H1 (cell line): ENCODE results near the gene C11orf42. TPM values are rescaled to one million over a fixed set of nuclear protein-coding genes. Genes with fewer than 3 reads are reported as not detected.

Experiments
- CTCF ChIA-PET: fragments of 300-600 bp; sonication (Branson Sonifier 250); formaldehyde crosslinking; loops from one replicate; lab custom pipeline; 2021; ENCODE audit not compliant: partially characterized antibody; lab: Charles Lee
- POLR2A ChIA-PET: fragments of 300-600 bp; sonication (Branson Sonifier 250); formaldehyde crosslinking; loops from one replicate; lab custom pipeline; 2021; ENCODE audit warnings: inconsistent platforms; ENCODE audit not compliant: partially characterized antibody; lab: Charles Lee
- DNase-seq, 2 experiments: peaks; one replicate each; pipeline versions ENCODE4 v3.0.0 to v3.0.0-alpha.2; 2010 to 2022; ENCODE audit warnings: low spot score in 2 of 2, low read depth in 1 of 2, mixed read lengths in 1 of 2
- FAIRE-seq: peaks from 2 replicates; lab custom pipeline; 2011; peaks lifted over from hg19 to GRCh38; lab: Jason Lieb, UNC
- H2AFZ ChIP-seq: 2 replicates; pipeline ENCODE4 v1.8.1; 2012; ENCODE audit warnings: low read length, inconsistent platforms
- H2AK5ac ChIP-seq: 2 replicates; pipeline ENCODE4 v1.6.1; 2013; ENCODE audit warnings: low read depth, low read length
- H2BK120ac ChIP-seq: replicated peaks from 2 replicates; pipeline ENCODE3; 2013; ENCODE audit warnings: low read depth, low read length, inconsistent platforms
- H2BK12ac ChIP-seq: 2 replicates; pipeline ENCODE4 v1.6.1; 2013; ENCODE audit warnings: low read depth, low read length
- H2BK15ac ChIP-seq: 2 replicates; pipeline ENCODE4 v1.6.1; 2013; ENCODE audit warnings: low read length
- H2BK20ac ChIP-seq: 2 replicates; pipeline ENCODE4 v1.6.1; 2013; ENCODE audit warnings: low read length
- H2BK5ac ChIP-seq: 2 replicates; pipeline ENCODE4 v1.6.1; 2013; ENCODE audit warnings: low read depth, low read length
- H3K14ac ChIP-seq: 2 replicates; pipeline ENCODE4 v1.6.1; 2013; ENCODE audit warnings: inconsistent platforms; ENCODE audit not compliant: insufficient read length
- H3K18ac ChIP-seq: 2 replicates; pipeline ENCODE4 v1.6.1; 2013; ENCODE audit warnings: low read length; ENCODE audit errors: extremely low read depth
- H3K23ac ChIP-seq: 2 replicates; pipeline ENCODE4 v1.6.1; 2013; ENCODE audit warnings: inconsistent platforms; ENCODE audit not compliant: insufficient read length
- H3K23me2 ChIP-seq: 2 replicates; pipeline ENCODE4 v1.6.1; 2013; ENCODE audit warnings: low read depth, low read length
- H3K27ac ChIP-seq: 2 replicates; pipeline ENCODE4 v1.6.1; 2011; ENCODE audit warnings: low read depth, low read length, inconsistent platforms
- H3K27me3 ChIP-seq, 4 experiments: replicated peaks in 1 of 4; 1 replicate in 1 of 4; 2 replicates in 3 of 4; pipeline versions ENCODE4 v1.6.1 to v1.8.1; 2011 to 2013; ENCODE audit warnings: low read length in 3 of 4, mild to moderate bottlenecking in 3 of 4, inconsistent platforms in 2 of 4, mixed read lengths in 2 of 4, moderate library complexity in 1 of 4; ENCODE audit not compliant: control insufficient read depth in 3 of 4, insufficient read depth in 3 of 4; ENCODE audit errors: extremely low read depth in 1 of 4
- H3K36me3 ChIP-seq, 4 experiments: 2 replicates each; pipeline versions ENCODE4 v1.6.1 to v1.8.1; 2011 to 2013; ENCODE audit warnings: mild to moderate bottlenecking in 4 of 4, low read length in 3 of 4, moderate library complexity in 2 of 4, control low read depth in 1 of 4, inconsistent platforms in 1 of 4; ENCODE audit not compliant: insufficient read depth in 4 of 4, control insufficient read depth in 2 of 4
- H3K4ac ChIP-seq: replicated peaks from 2 replicates; pipeline ENCODE3; 2013; ENCODE audit warnings: low read length, low read depth, mixed read lengths, inconsistent platforms; ENCODE audit not compliant: insufficient read length
- H3K4me1 ChIP-seq, 4 experiments: replicated peaks in 1 of 4; 1 replicate in 1 of 4; 2 replicates in 3 of 4; pipeline versions ENCODE4 v1.6.1 to v1.8.1; 2011 to 2013; ENCODE audit warnings: low read length in 3 of 4, inconsistent platforms in 2 of 4, mixed read lengths in 1 of 4; ENCODE audit not compliant: insufficient read depth in 4 of 4, control insufficient read depth in 3 of 4
- H3K4me2 ChIP-seq, 2 experiments: 2 replicates each; pipeline versions ENCODE4 v1.6.1 to v1.8.1; 2011 to 2013; ENCODE audit warnings: low read depth in 2 of 2, low read length in 2 of 2, control low read depth in 1 of 2, inconsistent platforms in 1 of 2, mild to moderate bottlenecking in 1 of 2; ENCODE audit not compliant: insufficient read depth in 1 of 2
- H3K4me3 ChIP-seq, 4 experiments: fragments of 200-600, 300-600 bp in 1 of 4; sonication (generic), shearing (Covaris generic), sonication (Bioruptor Twin) in 1 of 4; 2 replicates each; pipeline versions ENCODE4 v1.5.1 to v1.8.1; 2011 to 2016; ENCODE audit warnings: low read length in 4 of 4, low read depth in 3 of 4, control low read depth in 2 of 4, inconsistent platforms in 2 of 4, mild to moderate bottlenecking in 2 of 4, mixed read lengths in 1 of 4, moderate library complexity in 1 of 4; ENCODE audit not compliant: insufficient read depth in 2 of 4; ENCODE audit errors: extremely low read depth in 1 of 4
- H3K56ac ChIP-seq: replicated peaks from 2 replicates; pipeline ENCODE3; 2013; ENCODE audit warnings: low read depth, mild to moderate bottlenecking, mixed read lengths, low read length, inconsistent platforms; ENCODE audit not compliant: insufficient read length
- H3K79me1 ChIP-seq: 2 replicates; pipeline ENCODE4 v1.6.1; 2013; ENCODE audit warnings: low read depth, low read length, control low read depth
- H3K79me2 ChIP-seq, 2 experiments: 2 replicates each; pipeline versions ENCODE4 v1.6.1 to v1.8.1; 2012 to 2013; ENCODE audit warnings: low read length in 2 of 2, mild to moderate bottlenecking in 2 of 2, inconsistent platforms in 1 of 2; ENCODE audit not compliant: insufficient read depth in 2 of 2, control insufficient read depth in 1 of 2
- H3K9ac ChIP-seq, 4 experiments: replicated peaks in 1 of 4; 1 replicate in 1 of 4; 2 replicates in 3 of 4; pipeline versions ENCODE4 v1.6.1 to v1.8.1; 2011 to 2013; ENCODE audit warnings: low read depth in 3 of 4, low read length in 3 of 4, control low read depth in 2 of 4, mild to moderate bottlenecking in 2 of 4, moderate library complexity in 2 of 4, inconsistent platforms in 1 of 4; ENCODE audit errors: extremely low read depth in 1 of 4
- H3K9me3 ChIP-seq, 2 experiments: 2 replicates each; pipeline versions ENCODE4 v1.6.1 to v1.8.1; 2012 to 2013; ENCODE audit warnings: mild to moderate bottlenecking in 2 of 2, moderate library complexity in 2 of 2, control low read depth in 1 of 2, inconsistent platforms in 1 of 2, low read depth in 1 of 2, low read length in 1 of 2, mixed read lengths in 1 of 2; ENCODE audit not compliant: insufficient read depth in 2 of 2
- H4K20me1 ChIP-seq, 2 experiments: replicated peaks in 1 of 2; 2 replicates each; pipeline versions ENCODE3 to v1.8.1; 2011 to 2013; ENCODE audit warnings: inconsistent platforms in 2 of 2, low read length in 2 of 2, mild to moderate bottlenecking in 1 of 2; ENCODE audit not compliant: insufficient read depth in 2 of 2, control insufficient read depth in 1 of 2
- H4K5ac ChIP-seq: 2 replicates; pipeline ENCODE4 v1.6.1; 2013; ENCODE audit warnings: low read length, low read depth, mixed read lengths, inconsistent platforms; ENCODE audit not compliant: insufficient read length
- H4K8ac ChIP-seq: 2 replicates; pipeline ENCODE4 v1.8.0; 2013; ENCODE audit warnings: mild to moderate bottlenecking, moderate library complexity, low read length, inconsistent platforms; ENCODE audit not compliant: insufficient read depth; ENCODE audit errors: extremely low read depth
- H4K91ac ChIP-seq: replicated peaks from 2 replicates; pipeline ENCODE3; 2013; ENCODE audit warnings: low read length, mixed read lengths, inconsistent platforms; ENCODE audit not compliant: insufficient read length
- GTF2F1 ChIP-seq: IDR thresholded peaks from 2 replicates; pipeline ENCODE4 v1.6.1; 2012; ENCODE audit warnings: low read depth, low read length, improper control_type of control experiment, borderline replicate concordance
- NANOG ChIP-seq: IDR thresholded peaks from 2 replicates; pipeline ENCODE4 v1.6.1; 2011; ENCODE audit warnings: low read length, low read depth, mild to moderate bottlenecking, inconsistent platforms; ENCODE audit not compliant: insufficient read depth, poor library complexity, severe bottlenecking
- TAF1 ChIP-seq: IDR thresholded peaks from 2 replicates; pipeline ENCODE4 v1.6.1; 2011; ENCODE audit warnings: mild to moderate bottlenecking, low read depth, low read length
- ZNF274 ChIP-seq: IDR thresholded peaks from 2 replicates; pipeline ENCODE4 v1.7.0; 2012; ENCODE audit warnings: low read length, borderline replicate concordance; ENCODE audit errors: extremely low read depth
- WGBS, 2 experiments: shearing (Covaris generic) in 1 of 2; methylation state at CpG; one replicate each; pipeline versions ENCODE4 v1.1.6 to v1.1.7; 2013 to 2015; ENCODE audit warnings: low lambda C conversion rate in 2 of 2, mixed read lengths in 2 of 2, inconsistent platforms in 1 of 2, low coverage in 1 of 2, missing lambda C conversion rate in 1 of 2; ENCODE audit not compliant: insufficient replicate concordance in 2 of 2, insufficient coverage in 1 of 2, insufficient read length in 1 of 2; ENCODE audit errors: extremely low coverage in 1 of 2, missing lambda C conversion rate in 1 of 2; 5-methylcytosine and 5-hydroxymethylcytosine counted together
- polyA plus RNA-seq, 7 experiments: library from polyadenylated mRNA; depleted of rRNA in 3 of 7; stranded (reverse) in 5 of 7; unstranded in 2 of 7; fragments of >200 nt in 5 of 7; fragments of 200-250 nt in 2 of 7; gene quantifications; 1 replicate in 5 of 7; 2 replicates in 1 of 7; 4 replicates in 1 of 7; pipeline versions ENCODE4 v1.2.1 to v1.2.3, GENCODE V29; 2011 to 2013; ENCODE audit warnings: missing spikeins in 2 of 7, mixed read lengths in 2 of 7
- total RNA-seq: library from RNA; stranded (reverse); fragmentation: NEBNext Ultra II Directional; extraction: Animal tissue kit (Norgen Biotek cat#: 25700); gene quantifications from 2 replicates; pipeline ENCODE4 v1.2.1, GENCODE V29; 2021

The C11orf42 gene
- total and polyA plus RNA-seq, 2 of the 8 experiments (the other 6 are each of a cell fraction or from before 2014, with no cell fraction given) = not detected

DNA sequence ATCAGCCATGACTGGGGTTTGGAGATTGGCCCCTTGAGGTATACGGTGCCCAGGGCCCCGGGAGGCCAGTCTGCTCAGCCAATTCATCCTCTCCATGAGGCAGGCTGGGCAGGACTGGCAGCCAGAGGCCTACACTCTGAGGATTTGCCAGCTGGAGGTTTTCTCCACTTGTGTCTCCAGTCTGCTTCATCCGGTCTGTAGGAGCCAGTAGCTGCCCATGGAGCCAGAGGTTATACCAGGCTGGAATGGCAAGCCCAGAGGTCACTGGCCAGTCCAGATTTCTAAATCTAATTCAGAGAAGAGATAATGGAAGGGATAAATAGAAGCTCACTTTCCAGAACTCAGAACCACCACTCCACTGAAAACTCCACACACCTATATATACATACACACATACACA is 19.1 kb downstream of the C11orf42 start:
- H3K27me3 ChIP-seq = no peaks in the 10 kb centered on the region
- ChIA-PET CTCF (interaction anchor here (0.6 to 2.8 kb wide), 10 partner anchors 24 to 129 kb away, joined by 3 to 9 read pairs (median 3); partner anchors contain the start of gene CCKBR), POLR2A (no interaction called here)
- no peak overlapping the region for H3K23ac ChIP-seq
- H2BK12ac ChIP-seq = no peak overlapping the region
- H2BK5ac ChIP-seq = no peak overlapping the region
- 0 out of 2 replicates have a peak, but pooled peaks cover 3% of the 10 kb centered on the region for H3K79me1 ChIP-seq
- WGBS, 2 experiments = 91% methylated on average over 3 of the region's 3 CpGs; no CpG with 5 or more reads in 1 of the 2 experiments
- H2BK120ac ChIP-seq = no peak overlapping the region
- DNase-seq = no peak
- no peak overlapping the region for H2BK15ac ChIP-seq
- no peak overlapping the region for H3K4me3 ChIP-seq
- no peak overlapping the region for H2AFZ ChIP-seq
- no peak overlapping the region for H2BK20ac ChIP-seq
- H3K18ac ChIP-seq = no peak overlapping the region
- H4K20me1 ChIP-seq = peaks cover 0 to 6% of the 10 kb centered on the region in 2 experiments
- H3K4me1 ChIP-seq = no peaks in the 10 kb centered on the region
- no peak for FAIRE-seq
- no peak overlapping the region for H2AK5ac ChIP-seq
- H3K27ac ChIP-seq = no peak overlapping the region
- peaks cover 0 to 31% of the 10 kb centered on the region in 2 experiments; a peak in 2 of 4 replicates for H3K79me2 ChIP-seq
- no peaks in the 10 kb centered on the region for H3K23me2 ChIP-seq
- H3K4ac ChIP-seq = no peak overlapping the region
- H4K91ac ChIP-seq = no peak overlapping the region
- H4K8ac ChIP-seq = no peak overlapping the region
- no peak overlapping the region for H4K5ac ChIP-seq
- no peak overlapping the region for H3K4me2 ChIP-seq
- H3K9ac ChIP-seq = no peak overlapping the region
- H3K56ac ChIP-seq = no peak overlapping the region
- no peaks in the 10 kb centered on the region for H3K9me3 ChIP-seq
- no peak for TF ChIP-seq NANOG
- no peak for TF ChIP-seq ZNF274
- TF ChIP-seq TAF1 = no peak
- TF ChIP-seq GTF2F1 = no peak
- H3K36me3 ChIP-seq = peaks cover 2 to 22% (median 9%) of the 10 kb centered on the region in 4 experiments; a peak in 6 of 8 replicates
- no peak overlapping the region for H3K14ac ChIP-seq
